Pancreas (tissue), 10 donors: ENCODE results near the gene CHMP4B. TPM values are rescaled to one million over a fixed set of nuclear protein-coding genes. Genes with fewer than 3 reads are reported as not detected.

Experiments
- ATAC-seq, 4 donors: fragments of 200-7000 bp; cut with Tn5 transposase; one replicate each; pipeline versions ENCODE4 v1.8.0 to v1.9.1; 2020; ENCODE audit warnings: mild to moderate bottlenecking in 4 of 4, moderate library complexity in 4 of 4
- DNase-seq, 6 donors: peaks; one replicate each; pipeline ENCODE4 v3.0.0-alpha.2; 2020
- FAIRE-seq: peaks from 2 replicates; lab custom pipeline; 2012; peaks lifted over from hg19 to GRCh38; lab: Jason Lieb, UNC
- H3K27ac ChIP-seq, 4 donors: fragments of 200-600 bp; sonication (generic); 1 replicate in 3 of 4; 2 replicates in 1 of 4; pipeline versions ENCODE4 v1.5.0 to v1.8.0; 2020
- H3K27me3 ChIP-seq, 4 donors: fragments of 200-600 bp; one replicate each; pipeline ENCODE4 v1.8.0; 2021
- H3K36me3 ChIP-seq, 3 donors: fragments of 200-600 bp; sonication (generic) in 1 of 3; one replicate each; pipeline versions ENCODE4 v1.5.0 to v1.8.0; 2020 to 2021
- H3K4me1 ChIP-seq, 3 donors: fragments of 200-600 bp; one replicate each; pipeline ENCODE4 v1.8.0; 2021
- H3K4me3 ChIP-seq, 4 donors: fragments of 200-600 bp; sonication (generic) in 2 of 4; one replicate each; pipeline versions ENCODE4 v1.5.0 to v1.8.0; 2020 to 2021
- H3K9me3 ChIP-seq, 4 donors: fragments of 200-600 bp; one replicate each; pipeline ENCODE4 v1.8.0; 2021
- WGBS, 2 donors: extraction: QIAGEN DNeasy Blood & Tissue Kit; methylation state at CpG; one replicate each; pipeline ENCODE4 v1.1.7; 2013; 5-methylcytosine and 5-hydroxymethylcytosine counted together
- intact Hi-C, 3 donors: fragments of 100-400 bp; cut with DNase I; formaldehyde crosslinking; loops; one replicate each; pipeline versions ENCODE4 v1.11.1 to v1.14.2; 2022
- polyA plus RNA-seq, 2 donors: library from polyadenylated mRNA; stranded (reverse); fragments of 200-250 nt; gene quantifications; one replicate each; pipeline ENCODE4 v1.2.3, GENCODE V29; 2013
- total RNA-seq, 6 donors: library from RNA; stranded (reverse); fragmentation: NEBNext Ultra II Directional in 4 of 6; extraction: Animal tissue kit (Norgen Biotek cat#: 25700) in 4 of 6; gene quantifications; one replicate each; pipeline versions ENCODE4 v1.2.1 to v1.2.4, GENCODE V29; 2021 to 2023
- TF ChIP-seq, protein P1 (sequence below), 4 donors: fragments of 200-600 bp; sonication (generic) in 3 of 4; IDR thresholded peaks; one replicate each; pipeline versions ENCODE4 v1.5.0 to v1.8.0; 2021; ENCODE audit warnings: antibody characterized with exemption in 4 of 4
- donor health status: healthy with polysubstance abuse.
- donor health status: DM: no; HTN: no; CAD: no; lungs with moderate emphysema.
- donor health status: DM: no; HTN: no; CAD: no.
- donor health status: control.
- donor health status: control.
- donor health status: Bipolar disorder and iron deficiency.
- donor health status: DM: yes; HTN: yes; CAD: no.
- donor health status: DM: no; HTN: no; CAD: no.
- donor health status: DM: no; HTN: no; CAD: no.
- donor health status: DM: yes; HTN: yes; CAD: no.

Gene CHMP4B
- total and polyA plus RNA-seq, 8 donors: 28.4 to 66.3 (median 42.6) TPM

DNA sequence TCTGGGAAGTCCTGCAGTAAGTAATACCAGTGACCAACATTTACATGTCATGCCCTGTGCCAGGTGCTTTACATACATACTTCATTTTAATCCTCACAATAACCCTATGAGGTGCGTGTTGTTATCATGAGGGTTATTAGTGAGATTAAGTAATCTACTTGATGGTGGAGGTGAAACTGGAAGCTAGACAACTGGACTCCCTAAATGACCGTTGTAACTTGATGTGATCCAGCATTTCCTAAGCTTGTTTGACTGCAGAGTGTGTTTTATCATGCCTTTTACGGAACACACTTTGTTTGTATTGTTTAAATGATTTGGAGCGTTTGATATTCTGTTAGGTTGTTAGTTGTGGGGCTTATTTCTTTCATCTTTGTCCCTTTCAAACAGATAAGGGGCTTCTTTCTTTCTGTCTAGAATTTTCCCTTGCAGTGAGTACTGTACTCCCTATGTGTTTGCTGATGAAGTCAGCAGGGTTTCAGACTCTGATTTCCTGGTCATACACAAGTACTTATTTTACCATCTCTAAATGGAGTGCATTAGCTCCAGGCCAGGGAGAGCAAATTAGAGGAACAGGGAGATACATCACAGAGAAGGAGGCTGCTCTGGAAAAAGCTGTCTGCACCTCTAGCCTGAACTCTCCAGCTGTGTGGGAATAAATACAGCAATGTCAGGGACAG, 29.7 kb downstream of the CHMP4B start:
- FAIRE-seq (no peak), ATAC-seq (peak in 2 of 4 donors; percentile 16 to 48), DNase-seq (no peak)
- H3K4me1 ChIP-seq: peaks cover 43 to 50% (median 43%) of the 10 kb centered on the region in 3 donors
- 17 to 21% methylated on average over 4 of the region's 4 CpGs for WGBS, 2 donors
- intact Hi-C loops: no loop called here
- H3K9me3 ChIP-seq: no peaks in the 10 kb centered on the region
- no peaks in the 10 kb centered on the region for H3K36me3 ChIP-seq
- TF ChIP-seq, protein P1, sequence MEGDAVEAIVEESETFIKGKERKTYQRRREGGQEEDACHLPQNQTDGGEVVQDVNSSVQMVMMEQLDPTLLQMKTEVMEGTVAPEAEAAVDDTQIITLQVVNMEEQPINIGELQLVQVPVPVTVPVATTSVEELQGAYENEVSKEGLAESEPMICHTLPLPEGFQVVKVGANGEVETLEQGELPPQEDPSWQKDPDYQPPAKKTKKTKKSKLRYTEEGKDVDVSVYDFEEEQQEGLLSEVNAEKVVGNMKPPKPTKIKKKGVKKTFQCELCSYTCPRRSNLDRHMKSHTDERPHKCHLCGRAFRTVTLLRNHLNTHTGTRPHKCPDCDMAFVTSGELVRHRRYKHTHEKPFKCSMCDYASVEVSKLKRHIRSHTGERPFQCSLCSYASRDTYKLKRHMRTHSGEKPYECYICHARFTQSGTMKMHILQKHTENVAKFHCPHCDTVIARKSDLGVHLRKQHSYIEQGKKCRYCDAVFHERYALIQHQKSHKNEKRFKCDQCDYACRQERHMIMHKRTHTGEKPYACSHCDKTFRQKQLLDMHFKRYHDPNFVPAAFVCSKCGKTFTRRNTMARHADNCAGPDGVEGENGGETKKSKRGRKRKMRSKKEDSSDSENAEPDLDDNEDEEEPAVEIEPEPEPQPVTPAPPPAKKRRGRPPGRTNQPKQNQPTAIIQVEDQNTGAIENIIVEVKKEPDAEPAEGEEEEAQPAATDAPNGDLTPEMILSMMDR (IDR thresholded peaks at IDR 0.05): no peak
- H3K4me3 ChIP-seq: no peak overlapping the region
- no peaks in the 10 kb centered on the region for H3K27me3 ChIP-seq
- H3K27ac ChIP-seq: no peak overlapping the region

DNA sequence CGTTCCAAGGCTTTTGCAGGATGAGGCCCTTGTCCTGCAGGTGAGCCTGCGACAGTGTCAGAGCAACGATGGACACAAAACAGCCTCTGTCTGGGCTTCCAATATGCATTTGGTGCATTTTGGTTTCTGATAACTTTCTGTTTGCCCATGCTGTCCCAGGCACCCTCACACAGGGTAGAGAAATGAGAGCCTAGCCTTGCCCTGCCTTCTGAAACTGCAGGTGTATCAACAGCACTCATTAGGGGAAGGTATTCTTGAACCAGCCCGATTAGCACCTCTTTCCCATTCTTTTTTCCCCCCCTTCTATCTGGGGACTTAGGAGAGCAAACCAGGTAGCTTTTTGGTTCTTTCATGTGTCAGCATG, 30.3 kb downstream of the CHMP4B start:
- H3K4me3 ChIP-seq: no peak overlapping the region
- H3K27me3 ChIP-seq: no peaks in the 10 kb centered on the region
- WGBS, 2 donors: 38 to 43% methylated on average over 4 of the region's 4 CpGs
- no peaks in the 10 kb centered on the region for H3K36me3 ChIP-seq
- ATAC-seq (no peak), DNase-seq (no peak), FAIRE-seq (no peak)
- peaks cover 43 to 50% (median 43%) of the 10 kb centered on the region in 3 donors for H3K4me1 ChIP-seq
- TF ChIP-seq, protein P1 (IDR thresholded peaks at IDR 0.05): no peak
- no peaks in the 10 kb centered on the region for H3K9me3 ChIP-seq
- H3K27ac ChIP-seq: no peak overlapping the region
- intact Hi-C loops: no loop called here

DNA sequence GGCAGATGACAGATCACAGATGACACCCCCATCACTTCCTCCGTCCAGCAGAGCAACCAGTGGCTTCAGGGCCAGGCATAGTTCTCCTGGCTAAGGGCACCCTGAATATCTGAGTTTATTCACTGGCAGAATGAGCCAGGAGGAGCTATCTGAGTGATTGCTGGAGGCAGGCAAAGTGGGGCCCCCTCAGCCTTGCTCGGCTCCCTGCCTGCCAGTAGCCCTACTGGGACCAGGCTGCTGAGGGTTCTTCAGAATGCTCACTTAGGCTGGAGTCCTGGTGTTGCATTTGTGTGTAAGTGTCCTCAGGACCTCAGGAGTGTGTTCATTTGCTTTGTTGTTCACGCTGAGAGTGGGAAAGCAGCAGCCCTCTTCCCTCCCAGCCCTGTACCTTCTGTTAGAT, 31.2 kb downstream of the CHMP4B start:
- 89 to 90% methylated on average over 3 of the region's 3 CpGs for WGBS, 2 donors
- Histone ChIP-seq H3K36me3 (no peaks in the 10 kb centered on the region), H3K27me3 (no peaks in the 10 kb centered on the region), H3K4me1 (peaks cover 43 to 48% (median 46%) of the 10 kb centered on the region in 3 donors), H3K27ac (no peak overlapping the region), H3K4me3 (no peak overlapping the region), H3K9me3 (no peaks in the 10 kb centered on the region)
- DNase-seq (peak in 1 of 6 donors; percentile 10), FAIRE-seq (no peak), ATAC-seq (no peak)
- TF ChIP-seq, protein P1 (IDR thresholded peaks at IDR 0.05): no peak
- intact Hi-C loops: no loop called here

DNA sequence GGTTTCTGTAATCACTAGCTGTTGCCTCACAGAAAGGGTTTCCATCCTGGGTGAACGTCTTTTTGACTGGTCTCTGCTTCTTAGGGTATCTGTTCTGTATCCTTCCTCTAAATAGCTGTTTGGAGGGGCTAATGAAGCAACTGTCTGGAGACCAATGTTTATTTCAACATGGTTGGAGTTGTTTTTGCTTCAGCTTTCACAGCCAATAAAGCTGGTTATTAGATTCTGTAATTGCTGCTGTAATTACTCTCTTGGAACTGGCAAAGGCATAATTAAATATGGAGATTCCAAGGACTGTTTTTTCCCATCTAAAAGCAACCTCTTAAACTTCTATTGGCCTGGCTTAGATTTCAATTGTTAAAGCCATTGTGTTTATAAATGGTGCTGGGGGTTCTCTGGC, 31.9 kb downstream of the CHMP4B start:
- intact Hi-C loops: no loop called here
- Histone ChIP-seq H3K4me3 (no peak overlapping the region), H3K27ac (no peak overlapping the region), H3K27me3 (no peaks in the 10 kb centered on the region), H3K36me3 (no peaks in the 10 kb centered on the region), H3K9me3 (no peaks in the 10 kb centered on the region), H3K4me1 (peaks cover 41 to 46% (median 41%) of the 10 kb centered on the region in 3 donors)
- no peak for DNase-seq
- whole genome bisulfite sequencing, 2 donors: 81 to 82% methylated on average over 1 of the region's 1 CpG
- TF ChIP-seq, protein P1 (IDR thresholded peaks at IDR 0.05): no peak
- no peak for ATAC-seq
- FAIRE-seq: no peak

DNA sequence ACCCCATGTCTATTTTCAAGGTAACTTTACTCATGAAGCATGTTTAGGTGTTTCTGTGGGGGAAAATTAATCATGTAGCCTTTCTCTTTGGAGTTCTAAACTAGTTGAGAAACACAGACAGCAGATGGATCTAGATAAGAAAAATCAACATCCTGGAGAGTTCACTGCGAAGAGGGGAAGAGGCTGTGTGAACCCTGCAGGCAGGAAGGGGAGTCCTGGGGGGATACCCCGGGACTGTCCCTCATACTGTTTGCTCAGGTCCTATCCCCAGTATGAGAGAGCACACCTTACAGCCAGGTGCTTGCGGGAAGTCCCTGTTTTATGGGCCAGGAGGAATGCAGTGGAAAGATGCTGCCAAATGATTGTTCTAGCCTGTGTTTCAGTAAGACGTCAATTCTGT, 32.7 kb downstream of the CHMP4B start:
- H3K27me3 ChIP-seq: no peaks in the 10 kb centered on the region
- H3K4me3 ChIP-seq: no peak overlapping the region
- TF ChIP-seq, protein P1 (IDR thresholded peaks at IDR 0.05): no peak
- FAIRE-seq (no peak), DNase-seq (peak in 2 of 6 donors; percentile 32 to 43), ATAC-seq (peak in 3 of 4 donors; percentile 52 to 74 (median 64))
- intact Hi-C loops: no loop called here
- peaks cover 33 to 38% (median 34%) of the 10 kb centered on the region in 3 donors for H3K4me1 ChIP-seq
- no peaks in the 10 kb centered on the region for H3K9me3 ChIP-seq
- no peaks in the 10 kb centered on the region for H3K36me3 ChIP-seq
- peak overlapping the region in 1 of 4 donors; percentile 5 for H3K27ac ChIP-seq
- 12 to 17% methylated on average over 4 of the region's 4 CpGs for WGBS, 2 donors
